Superior temporal gyrus (tissue), 1 donor: ENCODE data around the gene GRIK1.
A peak's percentile ranks its signal among the peaks of the same experiment; 100 is the strongest.

Source experiments
- DNase-seq: peaks from one replicate; pipeline ENCODE4 v3.0.0-alpha.2; 2016; ENCODE audit errors: extremely low spot score

The GRIK1 gene

DNA sequence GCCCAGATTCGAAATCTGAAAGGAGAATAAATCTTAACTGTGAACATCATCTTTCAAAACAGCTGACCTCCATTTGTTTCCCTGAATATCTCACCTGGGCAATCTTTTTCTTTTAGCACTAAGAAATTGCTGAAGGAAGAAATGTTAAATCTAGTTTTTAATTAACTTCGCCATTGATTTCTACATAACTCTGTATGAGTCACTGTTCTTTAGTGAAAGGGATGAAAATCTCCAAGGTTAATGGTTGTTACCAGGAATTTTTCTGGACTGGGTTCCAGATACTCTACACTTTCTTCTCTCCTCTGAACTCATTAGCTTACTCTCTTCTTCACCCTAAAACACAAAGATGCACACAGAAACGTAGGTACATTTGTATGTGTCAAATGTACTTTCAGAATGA, 405.3 kb downstream of the GRIK1 start:
- DNase-seq, result no peak

DNA sequence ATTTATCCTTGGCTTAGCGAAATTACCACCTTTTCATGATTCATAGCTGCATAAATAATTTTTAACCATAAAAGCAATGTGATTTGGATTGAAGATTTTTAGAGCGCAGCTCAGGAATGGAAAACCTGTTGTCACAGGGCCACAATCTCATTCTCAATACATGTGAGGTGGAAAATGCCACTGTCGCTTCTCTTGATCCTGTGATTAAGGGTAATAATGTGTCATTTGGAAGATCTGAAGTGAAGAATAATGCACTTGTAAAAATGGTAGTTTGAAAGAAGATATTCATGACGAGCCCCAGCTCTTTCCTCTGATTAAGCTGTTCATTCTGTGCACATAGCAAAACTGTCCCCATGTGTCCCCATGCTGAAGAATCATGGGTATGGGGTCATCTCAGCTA, 410.7 kb downstream of the GRIK1 start:
- DNase-seq, result no peak

DNA sequence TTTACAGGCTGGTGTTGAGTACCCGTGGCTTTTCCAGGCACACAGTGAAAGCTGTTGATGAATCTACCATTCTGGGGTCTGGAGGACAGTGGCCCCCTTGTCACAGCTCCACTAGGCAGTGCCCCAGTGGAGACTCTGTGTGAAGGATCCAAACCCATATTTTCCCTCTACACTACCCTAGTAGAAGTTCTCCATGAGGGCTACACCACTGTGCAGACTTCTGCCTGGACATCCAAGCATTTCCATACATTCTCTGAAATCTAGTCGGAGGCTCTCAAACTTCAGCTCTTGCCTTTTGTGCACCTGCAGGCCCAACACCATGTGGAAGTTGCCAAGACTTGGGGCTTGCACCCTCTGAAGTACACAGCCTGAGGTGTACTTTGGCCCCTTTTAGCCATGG, 413.3 kb downstream of the GRIK1 start:
- DNase-seq, result no peak

DNA sequence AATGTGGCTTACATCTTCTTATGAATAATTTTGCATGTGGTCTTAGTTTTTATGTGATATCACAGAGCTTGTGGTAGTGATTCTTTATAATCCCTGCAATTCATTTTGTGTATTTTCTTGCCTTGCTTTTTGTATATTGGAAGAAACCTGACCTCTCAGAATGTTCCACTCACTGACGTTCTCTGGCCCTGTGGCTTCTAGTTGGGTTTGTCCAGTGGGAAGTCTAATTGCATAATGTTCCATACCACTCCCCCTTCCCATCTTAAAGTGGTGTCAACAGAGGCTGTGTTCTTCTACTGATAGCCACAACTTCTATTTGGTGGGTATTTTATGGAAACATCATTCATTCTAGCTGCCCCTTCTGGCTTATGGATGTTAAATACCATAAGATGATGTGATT, 415.7 kb downstream of the GRIK1 start:
- no peak for DNase-seq

DNA sequence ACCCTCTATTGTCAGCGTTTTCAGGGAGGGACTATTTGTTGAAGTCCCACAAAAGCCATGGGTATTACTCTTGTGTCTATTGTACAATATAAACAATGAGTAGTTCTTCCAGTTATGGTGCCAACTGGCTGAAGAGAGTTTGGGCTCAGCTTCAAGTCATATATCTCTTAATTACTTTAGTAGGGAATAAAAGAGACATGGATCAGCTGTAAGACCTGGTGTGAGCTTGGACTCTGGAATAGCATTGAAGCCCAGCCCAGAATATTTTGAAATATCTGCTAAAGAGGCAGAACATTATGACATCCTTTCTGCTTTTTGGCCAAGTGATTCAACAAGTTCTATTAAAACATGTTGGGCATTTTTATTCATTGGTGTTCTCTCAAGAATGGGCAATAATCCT, 416.1 kb downstream of the GRIK1 start:
- no peak for DNase-seq

DNA sequence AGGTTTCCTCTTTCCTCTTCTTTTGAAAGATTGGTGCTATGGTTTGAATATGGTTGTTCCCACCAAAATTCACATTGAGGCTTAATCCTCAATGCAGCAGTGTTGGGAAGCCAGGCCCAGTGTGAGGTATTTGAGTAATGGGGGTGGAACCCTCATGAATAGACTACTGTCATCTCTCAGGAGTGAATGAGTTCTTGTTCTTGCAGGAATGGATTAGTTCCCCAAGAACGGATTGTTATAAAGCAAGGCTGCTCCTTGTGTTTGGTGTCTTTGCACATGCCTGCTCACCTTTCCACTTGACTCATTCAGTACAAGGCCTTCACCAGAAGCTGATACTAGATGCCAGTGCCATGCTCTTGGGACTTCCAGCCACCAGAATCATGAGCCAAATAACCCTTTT, 417.9 kb downstream of the GRIK1 start:
- peak; percentile 30 for DNase-seq

DNA sequence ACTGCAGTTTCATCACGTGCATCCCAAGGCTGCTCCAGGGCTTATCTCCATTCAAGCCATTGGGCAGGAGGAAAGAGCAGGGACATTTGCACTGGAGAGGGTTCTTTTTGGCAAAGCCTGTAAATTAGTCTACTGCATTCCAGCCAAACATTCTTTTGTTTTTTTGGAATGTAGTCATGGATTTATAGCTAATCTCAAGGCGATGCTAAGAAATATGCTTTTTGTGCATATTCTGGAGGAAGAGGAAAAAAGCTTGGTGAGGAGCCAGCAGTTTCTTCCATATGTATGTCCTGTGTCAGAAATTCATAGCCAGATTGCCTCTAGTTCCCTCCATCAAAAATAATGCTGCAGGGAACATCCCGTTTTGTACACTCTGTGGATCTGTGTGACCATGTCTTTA, 419.6 kb downstream of the GRIK1 start:
- peak; percentile 43 for DNase-seq

DNA sequence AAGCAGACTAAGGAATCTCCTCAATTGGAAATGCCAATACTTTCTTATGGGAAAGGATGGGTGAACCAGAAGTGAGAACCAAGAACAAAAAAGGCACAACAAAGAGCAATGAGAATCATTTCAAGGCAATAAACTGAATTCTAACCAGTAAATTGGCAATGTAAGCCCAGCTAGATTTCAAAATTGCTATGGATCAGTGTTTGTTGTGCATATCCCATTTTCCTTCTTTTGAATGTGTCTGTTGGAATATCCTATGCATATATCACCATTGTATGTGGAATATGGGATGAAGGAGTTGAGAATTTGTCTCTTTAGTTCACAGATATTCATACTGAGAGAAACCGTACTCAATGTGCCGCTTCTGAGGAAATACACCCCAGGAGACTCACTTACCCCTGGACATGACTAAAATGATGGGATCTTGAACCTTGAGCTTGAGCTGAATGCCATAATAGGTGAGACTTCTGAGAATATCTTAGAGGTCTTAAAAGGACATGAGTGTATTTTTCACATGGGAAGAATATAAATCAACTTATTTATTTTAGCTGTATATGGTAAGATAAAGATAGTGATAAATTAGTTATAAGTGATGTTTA, 425.0 kb downstream of the GRIK1 start:
- no peak for DNase-seq

DNA sequence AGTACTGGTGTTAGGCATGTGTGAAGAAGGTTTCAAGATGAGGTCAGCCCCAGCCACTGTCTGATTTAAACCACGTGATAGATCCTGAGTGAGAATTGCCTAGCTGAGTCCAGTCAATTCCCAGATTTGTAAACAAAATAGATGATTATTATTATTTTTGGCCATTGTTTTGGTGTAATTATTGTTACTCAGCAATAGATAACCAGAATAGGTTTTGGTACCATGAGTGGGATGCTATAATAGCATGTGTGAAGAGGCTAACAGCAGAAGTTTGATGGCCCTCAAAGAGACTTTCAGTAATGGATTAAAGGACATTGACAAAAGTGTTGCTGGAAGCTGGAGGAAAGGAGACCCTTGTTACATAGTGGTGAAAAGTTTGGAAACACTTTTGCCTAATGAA, 426.3 kb downstream of the GRIK1 start:
- no peak for DNase-seq

DNA sequence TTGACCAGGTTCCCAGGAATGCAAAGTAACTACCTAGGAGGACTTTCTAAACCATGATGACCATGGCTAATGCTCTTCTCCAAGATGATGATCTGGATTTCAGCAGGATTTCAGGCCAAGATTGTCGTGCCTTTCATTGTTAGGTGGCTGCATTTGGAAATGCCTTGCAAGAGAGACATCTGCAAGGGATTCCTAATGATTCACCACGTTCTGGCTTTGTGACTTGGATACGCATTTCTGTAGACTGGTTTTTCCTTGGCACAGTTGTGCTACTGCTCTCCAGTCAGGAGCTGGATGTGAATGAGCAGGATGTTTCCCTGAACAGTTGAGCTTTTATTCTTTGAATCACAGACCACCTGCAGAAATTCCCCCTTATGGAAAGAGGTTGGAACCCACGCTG, 428.7 kb downstream of the GRIK1 start:
- DNase-seq, result no peak

DNA sequence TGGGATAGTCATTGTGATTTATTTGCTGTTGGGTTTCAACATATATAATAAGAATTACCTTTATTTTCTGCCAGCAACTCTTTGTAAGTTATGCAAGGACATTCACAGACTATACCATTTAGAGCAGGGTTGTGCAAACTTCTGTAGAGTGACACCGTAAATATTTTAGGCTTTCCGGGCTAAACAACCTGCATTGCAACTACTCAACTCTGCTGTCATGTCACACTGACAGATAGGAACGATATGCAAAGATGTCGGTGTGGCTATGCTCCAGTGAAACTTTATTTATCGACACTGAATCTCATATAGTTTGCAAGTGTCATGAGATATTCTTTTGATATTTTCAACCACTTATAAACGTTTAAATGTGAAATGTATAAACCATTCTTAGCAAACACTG, 430.7 kb downstream of the GRIK1 start:
- no peak for DNase-seq

DNA sequence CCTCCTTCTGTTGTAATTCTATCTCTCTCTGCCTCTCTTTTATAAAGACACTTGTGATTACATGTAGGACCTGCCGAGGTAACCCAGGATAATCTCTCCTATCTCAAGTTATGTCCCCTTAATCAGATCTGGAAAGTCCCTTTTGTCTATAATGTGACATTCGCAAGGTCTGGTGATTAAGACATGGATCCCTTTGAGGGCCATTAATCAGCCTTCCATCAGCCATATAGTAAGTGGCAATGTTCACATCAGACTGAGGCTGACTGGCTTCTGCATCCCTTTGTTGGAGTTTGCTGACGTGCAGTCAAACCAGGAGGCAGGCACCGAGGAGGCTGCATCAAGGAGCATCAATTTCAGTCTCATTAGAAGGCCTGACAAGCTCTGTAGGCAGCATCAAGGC, 431.5 kb downstream of the GRIK1 start:
- DNase-seq, result no peak

DNA sequence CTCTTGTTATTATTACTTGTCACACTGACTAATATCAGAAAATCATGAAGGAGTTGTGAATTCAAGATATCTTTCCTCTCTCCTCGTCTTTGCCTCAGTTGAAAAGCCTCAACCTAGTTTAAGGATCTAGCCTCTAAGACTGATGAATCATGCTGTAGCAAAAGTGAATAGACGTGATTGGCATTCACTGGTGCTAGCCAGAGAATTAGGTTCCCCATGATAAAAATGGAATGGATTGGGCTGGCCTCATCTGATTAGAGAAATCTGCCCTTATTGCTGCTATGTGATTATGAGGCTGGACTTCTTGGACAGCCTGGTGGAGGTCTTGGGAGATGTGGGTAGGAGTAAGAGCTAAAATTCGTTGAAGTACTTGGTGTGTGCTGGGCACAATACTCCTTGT, 432.8 kb downstream of the GRIK1 start:
- DNase-seq, result no peak

DNA sequence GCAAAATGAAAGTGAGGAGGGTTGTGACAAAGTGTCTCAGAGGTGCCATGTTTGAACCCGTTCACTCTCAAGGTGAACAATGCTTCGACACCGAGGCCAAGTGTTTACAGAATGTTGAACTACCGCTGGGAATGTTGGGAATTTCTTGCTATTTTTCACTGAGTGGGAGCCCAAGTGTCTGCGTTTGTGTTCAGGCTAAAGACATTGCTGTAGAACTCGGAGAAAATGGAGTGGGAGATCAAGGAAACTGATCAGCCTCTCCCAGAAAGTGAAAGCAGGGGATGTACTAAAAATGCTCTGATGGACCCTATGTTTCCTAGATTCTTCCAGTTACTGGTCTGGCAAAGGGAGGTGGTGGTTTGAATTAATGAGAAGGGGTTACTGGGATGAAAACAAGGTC, 433.6 kb downstream of the GRIK1 start:
- DNase-seq, result no peak

DNA sequence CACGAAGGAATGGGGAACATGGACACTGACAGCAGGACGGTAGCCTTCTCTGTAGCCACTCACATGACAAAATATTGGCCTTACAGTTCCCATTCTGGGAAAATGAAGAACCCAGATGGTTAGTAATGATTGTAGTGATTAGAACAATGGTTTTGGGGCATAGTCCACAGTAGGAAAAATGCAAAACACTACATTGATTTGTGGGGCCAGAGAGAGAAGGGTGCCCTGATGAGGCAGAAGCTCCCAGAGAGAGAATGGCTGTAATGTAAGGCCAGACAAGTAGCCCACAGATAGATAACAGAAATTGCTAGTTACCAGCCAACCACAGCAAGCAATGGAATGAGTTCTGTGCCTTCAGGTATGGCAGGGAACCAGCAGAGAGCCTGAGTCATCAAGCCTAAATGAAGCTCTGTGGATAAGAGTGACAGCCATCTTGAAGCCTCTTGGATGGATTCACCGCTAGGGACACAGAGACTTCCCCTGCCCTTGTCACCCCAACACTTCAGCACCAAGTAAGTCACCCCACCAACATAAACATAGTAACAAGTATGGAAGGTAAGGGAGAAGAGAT, 435.0 kb downstream of the GRIK1 start:
- no peak for DNase-seq

DNA sequence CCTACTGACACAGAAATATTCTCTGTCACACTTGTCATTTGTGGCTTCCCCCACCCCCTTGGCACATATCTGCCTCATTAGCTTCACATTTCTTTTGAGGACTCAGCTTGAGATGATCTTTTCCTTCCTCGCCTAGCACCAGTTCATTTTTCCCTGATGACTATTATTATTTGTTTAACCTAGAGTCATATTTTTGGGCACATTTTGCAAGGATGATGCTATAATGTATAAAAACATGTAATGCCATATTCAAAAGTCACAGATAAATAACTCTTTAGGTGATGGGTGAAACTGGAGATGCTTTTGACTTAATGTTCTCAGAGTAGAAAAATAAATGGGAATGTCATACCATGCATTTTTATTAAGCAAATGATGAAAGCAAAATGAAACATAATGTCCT, 438.3 kb downstream of the GRIK1 start:
- no peak for DNase-seq

DNA sequence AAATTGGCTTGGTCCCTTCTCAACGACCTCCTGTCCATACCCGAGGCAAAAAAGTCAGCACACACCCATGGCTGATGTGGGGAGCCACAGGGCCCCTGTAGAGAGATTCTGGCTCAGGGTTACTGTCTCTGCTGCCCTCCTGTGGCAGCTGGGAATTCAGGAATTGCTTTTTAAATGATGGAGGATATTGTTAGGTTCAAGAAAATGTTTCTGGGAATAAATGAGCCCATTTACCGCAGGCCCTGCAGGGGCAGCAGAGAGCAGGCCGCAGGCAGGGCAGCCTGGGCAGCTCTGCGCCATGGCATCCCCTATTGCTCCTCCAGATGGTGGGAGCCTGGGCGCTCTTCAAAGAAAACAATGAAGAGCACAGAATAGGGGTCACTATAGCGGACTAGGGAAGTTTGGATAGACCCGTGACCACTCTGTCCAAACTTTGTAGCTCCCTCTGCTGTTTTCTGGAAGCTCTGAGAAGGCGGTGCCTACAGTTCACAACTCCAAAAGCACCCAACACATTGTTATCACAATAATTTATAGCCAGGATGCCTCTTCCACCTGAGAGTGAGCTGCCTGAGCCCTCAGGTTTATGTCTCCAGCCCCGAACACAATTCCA, 440.0 kb downstream of the GRIK1 start:
- peak; percentile 67 for DNase-seq

DNA sequence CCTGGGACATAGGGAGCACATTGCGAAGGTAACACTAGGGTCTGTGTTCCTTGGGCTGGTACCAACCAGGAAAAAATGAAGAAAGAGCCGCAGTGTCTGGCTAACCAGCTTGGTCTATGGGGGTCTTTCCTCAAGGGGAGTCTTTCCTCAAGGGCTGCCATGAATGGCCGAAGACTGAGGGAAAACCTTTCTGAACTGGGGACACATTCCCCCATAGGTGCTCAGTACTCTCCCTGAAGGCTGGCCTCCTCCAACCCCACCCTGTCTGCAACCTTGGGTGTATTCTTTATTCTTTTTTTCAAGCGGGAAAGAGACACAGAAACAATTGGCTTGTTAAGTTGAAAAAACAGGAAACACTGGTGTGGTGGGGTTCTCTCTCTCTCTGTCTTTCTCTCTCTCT, 440.6 kb downstream of the GRIK1 start:
- DNase-seq, result no peak

DNA sequence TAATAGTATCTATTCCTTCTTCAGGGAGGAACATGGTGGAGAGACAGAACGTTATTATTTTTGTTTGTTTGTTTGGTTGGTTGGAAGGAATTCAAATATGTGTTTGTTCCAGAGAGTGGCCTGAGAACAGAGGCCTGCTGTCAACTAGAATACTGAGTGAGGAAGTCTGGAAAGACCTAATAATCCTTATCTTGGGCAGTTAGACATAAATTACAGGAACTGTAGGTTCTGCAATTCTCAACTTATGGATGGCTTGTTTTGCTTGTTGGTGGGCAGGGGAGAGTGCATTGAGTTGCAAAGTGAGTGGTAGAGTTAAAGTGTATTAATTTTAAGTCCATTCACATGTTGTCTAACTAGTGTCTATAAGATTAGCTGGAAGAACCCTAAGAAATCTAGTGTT, 443.5 kb downstream of the GRIK1 start:
- DNase-seq, result no peak

DNA sequence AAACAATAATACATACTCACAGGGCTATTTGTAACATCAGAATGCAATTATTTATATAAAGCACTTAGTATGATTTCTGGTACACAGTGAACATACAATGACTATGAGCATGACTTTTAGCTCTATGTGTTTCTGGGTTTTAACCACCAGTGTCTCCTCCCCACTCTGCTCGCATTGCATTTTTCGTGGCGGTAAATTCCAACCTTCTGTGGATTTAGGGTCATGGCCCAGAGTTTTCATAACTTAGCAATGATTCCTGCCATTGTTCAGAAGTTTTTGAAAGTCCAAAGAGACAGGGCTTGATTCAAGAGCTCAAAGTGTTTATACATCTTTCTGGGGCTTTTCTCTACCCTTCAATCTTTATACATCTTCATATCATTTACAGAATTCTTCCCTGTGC, 449.8 kb downstream of the GRIK1 start:
- DNase-seq, result no peak

DNA sequence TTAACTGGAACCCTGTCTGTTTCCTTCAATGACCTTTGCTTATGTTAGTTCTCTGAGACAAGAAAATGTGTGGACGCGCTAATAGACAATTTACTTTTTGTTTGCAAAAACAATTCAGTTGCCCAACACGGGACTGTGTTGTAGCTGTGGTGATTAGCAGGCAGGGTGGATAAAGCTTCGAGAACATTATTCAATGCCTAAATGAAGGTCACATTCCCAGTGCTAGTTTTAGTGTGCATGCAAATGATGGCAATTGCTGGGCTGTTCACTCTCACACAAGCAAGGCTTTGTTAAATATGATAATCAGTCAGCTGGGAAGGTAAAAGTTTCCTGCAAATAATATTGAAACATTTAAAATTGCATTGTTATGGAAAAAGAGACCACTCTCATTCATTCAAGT, 452.6 kb downstream of the GRIK1 start:
- DNase-seq, result peak; percentile 77
